BJ (cell line): ENCODE measurements around the gene TEKT4. TPM values are rescaled to one million over a fixed set of nuclear protein-coding genes. Genes with fewer than 3 reads are reported as not detected.
"Not testable (repeated sequence)": the region's sequence is repeated elsewhere in the genome, so short reads cannot be mapped to it uniquely, and the experiment has no call there.

ENCODE experiments used
- CTCF ChIA-PET: fragments of 350-600 bp; formaldehyde crosslinking; extraction: SDS; loops from one replicate; lab custom pipeline; 2021; ENCODE audit warnings: antibody characterized with exemption, inconsistent platforms; lab: Yijun Ruan, JAX
- POLR2A ChIA-PET: fragments of 300-600 bp; sonication (Branson Sonifier 250); formaldehyde crosslinking; extraction: SDS; loops from one replicate; lab custom pipeline; 2021; ENCODE audit warnings: antibody characterized with exemption; lab: Charles Lee
- DNase-seq: peaks from one replicate; pipeline ENCODE4 v3.0.0-alpha.2; 2011; ENCODE audit warnings: low read depth
- H3K27me3 ChIP-seq: 2 replicates; pipeline ENCODE4 v1.6.0; 2011; ENCODE audit warnings: low read length; ENCODE audit not compliant: control insufficient read depth, insufficient read depth
- H3K36me3 ChIP-seq: 2 replicates; pipeline ENCODE4 v1.5.1; 2011; ENCODE audit warnings: low read length; ENCODE audit not compliant: control insufficient read depth, insufficient read depth
- H3K4me3 ChIP-seq: 2 replicates; pipeline ENCODE4 v1.5.1; 2011; ENCODE audit warnings: low read depth, mild to moderate bottlenecking, control low read depth, low read length
- polyA plus RNA-seq: library from polyadenylated mRNA; depleted of rRNA; stranded (reverse); fragments of >200 nt; gene quantifications from 2 replicates; pipeline ENCODE4 v1.2.3, GENCODE V29; 2011
- TF ChIP-seq, protein P1 (sequence below): IDR thresholded peaks from 2 replicates; pipeline ENCODE4 v1.5.1; 2011; ENCODE audit warnings: low read depth, mild to moderate bottlenecking, control low read depth, inconsistent platforms, low read length, moderate library complexity; ENCODE audit not compliant: insufficient read depth

TEKT4 gene
- polyA plus RNA-seq, 1 experiment: not detected

- Histone ChIP-seq H3K27me3 (no peaks in the 10 kb centered on the region), H3K4me3 (no peak overlapping the region), H3K36me3 (no peaks in the 10 kb centered on the region)
- ChIA-PET CTCF (interaction anchor here (1.2 kb wide), 2 partner anchors 81 kb away, joined by 3 read pairs; no protein-coding TSS in a partner anchor), POLR2A (no interaction called here)
- TF ChIP-seq, protein P1, sequence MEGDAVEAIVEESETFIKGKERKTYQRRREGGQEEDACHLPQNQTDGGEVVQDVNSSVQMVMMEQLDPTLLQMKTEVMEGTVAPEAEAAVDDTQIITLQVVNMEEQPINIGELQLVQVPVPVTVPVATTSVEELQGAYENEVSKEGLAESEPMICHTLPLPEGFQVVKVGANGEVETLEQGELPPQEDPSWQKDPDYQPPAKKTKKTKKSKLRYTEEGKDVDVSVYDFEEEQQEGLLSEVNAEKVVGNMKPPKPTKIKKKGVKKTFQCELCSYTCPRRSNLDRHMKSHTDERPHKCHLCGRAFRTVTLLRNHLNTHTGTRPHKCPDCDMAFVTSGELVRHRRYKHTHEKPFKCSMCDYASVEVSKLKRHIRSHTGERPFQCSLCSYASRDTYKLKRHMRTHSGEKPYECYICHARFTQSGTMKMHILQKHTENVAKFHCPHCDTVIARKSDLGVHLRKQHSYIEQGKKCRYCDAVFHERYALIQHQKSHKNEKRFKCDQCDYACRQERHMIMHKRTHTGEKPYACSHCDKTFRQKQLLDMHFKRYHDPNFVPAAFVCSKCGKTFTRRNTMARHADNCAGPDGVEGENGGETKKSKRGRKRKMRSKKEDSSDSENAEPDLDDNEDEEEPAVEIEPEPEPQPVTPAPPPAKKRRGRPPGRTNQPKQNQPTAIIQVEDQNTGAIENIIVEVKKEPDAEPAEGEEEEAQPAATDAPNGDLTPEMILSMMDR: no peak
- DNase-seq: no peak
Measured at GRCh38 chr2:94875820-94876522, 4.7 kb downstream of the TEKT4 start.

- Histone ChIP-seq H3K4me3 (no peak overlapping the region), H3K27me3 (no peaks in the 10 kb centered on the region), H3K36me3 (no peaks in the 10 kb centered on the region)
- ChIA-PET CTCF (interaction anchor here (1.2 kb wide), 1 partner anchor 80 kb away, joined by 3 read pairs; no protein-coding TSS in a partner anchor), POLR2A (no interaction called here)
- TF ChIP-seq, protein P1: no peak
- no peak for DNase-seq
Measured at GRCh38 chr2:94876523-94876863, 5.3 kb downstream of the TEKT4 start.

DNA sequence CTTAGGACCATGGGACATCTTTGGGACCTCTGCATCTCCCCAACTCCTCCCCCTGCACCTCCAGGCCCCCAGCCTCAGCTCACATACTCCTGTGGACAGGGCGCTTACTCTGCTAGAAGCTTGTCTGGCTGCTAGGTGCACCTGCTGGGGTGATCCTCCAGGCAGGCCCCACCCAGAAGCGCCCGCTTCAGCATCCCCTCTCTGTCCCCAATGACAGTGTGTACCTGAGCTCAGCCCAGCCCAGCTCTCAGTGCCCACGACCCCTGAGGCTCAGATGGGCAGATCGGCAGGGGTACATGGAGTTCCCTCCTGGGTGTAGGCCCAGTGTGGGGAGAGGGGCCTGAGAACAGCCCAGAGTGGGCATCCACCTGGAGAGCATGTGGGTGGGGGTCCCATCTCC, 5.9 kb downstream of the TEKT4 start:
- no peak for DNase-seq
- TF ChIP-seq, protein P1: no peak
- Histone ChIP-seq H3K36me3 (no peaks in the 10 kb centered on the region), H3K4me3 (no peak overlapping the region), H3K27me3 (no peaks in the 10 kb centered on the region)
- ChIA-PET POLR2A (no interaction called here), CTCF (interaction anchor here (1.2 kb wide), 1 partner anchor 80 kb away, joined by 3 read pairs; no protein-coding TSS in a partner anchor)

- H3K4me3 ChIP-seq, POLR2A ChIA-PET, H3K27me3 ChIP-seq, H3K36me3 ChIP-seq, DNase-seq: not testable (repeated sequence)
- CTCF ChIA-PET: interaction anchor here (1.2 kb wide), 1 partner anchor 21 kb away, joined by 3 read pairs; no protein-coding TSS in a partner anchor
Measured at GRCh38 chr2:94878575-94878974, 7.3 kb downstream of the TEKT4 start.

DNA sequence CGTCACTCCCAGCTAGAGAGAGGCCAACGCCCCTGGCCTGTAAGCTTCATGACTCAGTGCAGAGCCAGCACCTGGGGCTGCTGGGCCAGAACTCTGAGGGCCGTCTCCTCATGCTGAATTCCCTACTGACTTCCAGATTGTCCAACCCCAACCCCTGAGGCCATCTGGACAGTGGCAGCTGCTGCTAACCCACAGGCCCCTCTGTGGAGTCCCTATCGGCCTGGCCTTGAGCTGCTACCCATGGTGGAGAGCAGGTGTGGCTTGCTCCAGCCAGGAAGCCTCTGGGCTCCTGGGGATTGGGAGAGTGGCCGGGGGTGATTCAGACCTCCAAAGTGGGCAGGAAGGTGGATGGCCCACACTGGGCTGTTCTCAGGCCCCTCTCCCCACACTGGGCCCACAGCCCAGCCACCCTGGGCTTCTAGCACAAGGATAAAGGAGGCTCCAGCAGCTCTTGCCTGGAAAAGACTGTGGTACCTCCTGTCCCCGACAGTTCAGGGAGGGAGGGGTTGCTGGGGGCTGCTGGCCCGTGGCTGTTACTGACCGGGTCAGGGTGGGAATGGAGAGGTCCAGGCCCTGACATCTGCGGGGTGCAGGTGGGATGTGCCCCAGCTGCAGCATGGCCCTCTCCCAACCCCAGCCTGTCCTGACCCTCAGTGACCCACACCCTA, 8.2 kb downstream of the TEKT4 start:
- CTCF ChIA-PET: interaction anchor here (1.2 kb wide), 1 partner anchor 20 kb away, joined by 3 read pairs; no protein-coding TSS in a partner anchor
- no peaks in the 10 kb centered on the region for H3K27me3 ChIP-seq
- POLR2A ChIA-PET: no interaction called here

More for the DNA sequence above, 8.2 kb downstream of the TEKT4 start:
- DNase-seq: no peak
- no peaks in the 10 kb centered on the region for H3K36me3 ChIP-seq
- H3K4me3 ChIP-seq: no peak overlapping the region
- TF ChIP-seq, protein P1: no peak
